Calu3 (cell line): ENCODE results near the gene PTPRO. TPM values are rescaled to one million over a fixed set of nuclear protein-coding genes. Genes with fewer than 3 reads are reported as not detected.

Experiments used
- BruUV-seq: library from RNA; stranded (reverse); fragments of 400-500 nt; replicated peaks from 2 replicates; lab custom pipeline; 2021; lab: Mats Ljungman, UMichigan
- CTCF ChIA-PET: fragments of 300-600 bp; sonication (Branson Sonifier 250); formaldehyde crosslinking; loops from one replicate; lab custom pipeline; 2022; ENCODE audit warnings: antibody characterized with exemption; lab: Charles Lee
- DNase-seq: peaks from one replicate; pipeline ENCODE4 v3.0.0; 2022
- H3K27ac Mint-ChIP-seq: one replicate; pipeline ENCODE4 v1.8.0; 2022; ENCODE audit warnings: mixed read lengths; ENCODE audit not compliant: unreplicated experiment
- H3K27me3 Mint-ChIP-seq: one replicate; pipeline ENCODE4 v1.8.0; 2022; ENCODE audit warnings: mixed read lengths; ENCODE audit not compliant: unreplicated experiment
- H3K36me3 Mint-ChIP-seq: one replicate; pipeline ENCODE4 v1.8.0; 2022; ENCODE audit warnings: mild to moderate bottlenecking, moderate library complexity, mixed read lengths; ENCODE audit not compliant: insufficient read depth, unreplicated experiment
- H3K4me1 Mint-ChIP-seq: one replicate; pipeline ENCODE4 v1.8.0; 2022; ENCODE audit warnings: mild to moderate bottlenecking, low read depth, mixed read lengths; ENCODE audit not compliant: unreplicated experiment
- H3K4me3 Mint-ChIP-seq: one replicate; pipeline ENCODE4 v1.8.0; 2022; ENCODE audit warnings: mild to moderate bottlenecking, low read depth, moderate library complexity, mixed read lengths; ENCODE audit not compliant: unreplicated experiment
- H3K9me3 Mint-ChIP-seq: one replicate; pipeline ENCODE4 v1.8.0; 2022; ENCODE audit warnings: low read depth, mixed read lengths; ENCODE audit not compliant: unreplicated experiment
- CTCF ChIP-seq: fragments of 200-600 bp; IDR thresholded peaks from one replicate; pipeline ENCODE4 v1.8.0; 2022; ENCODE audit warnings: antibody characterized with exemption; ENCODE audit not compliant: unreplicated experiment
- intact Hi-C: fragments of 100-400 bp; cut with micrococcal nuclease; formaldehyde crosslinking; loops from one replicate; pipeline ENCODE4 v1.10.0; 2022; ENCODE audit not compliant: unreplicated experiment
- total RNA-seq: library from RNA; stranded (reverse); gene quantifications from 2 replicates; pipeline ENCODE4 v1.2.3, GENCODE V29; 2022

PTPRO gene
- total RNA-seq, 1 experiment from 2014 or later = not detected

- no peaks in the 10 kb centered on the region for H3K27me3 Mint-ChIP-seq
- no peak for TF ChIP-seq CTCF
- no peaks in the 10 kb centered on the region for H3K4me1 Mint-ChIP-seq
- H3K36me3 Mint-ChIP-seq = no peaks in the 10 kb centered on the region
- no peak overlapping the region for H3K4me3 Mint-ChIP-seq
- intact Hi-C loops = no loop called here
- H3K27ac Mint-ChIP-seq = no peak overlapping the region
- no TSS peak for BruUV-seq
- CTCF ChIA-PET = no interaction called here
- no peaks in the 10 kb centered on the region for H3K9me3 Mint-ChIP-seq
- DNase-seq = no peak
Observed at GRCh38 chr12:15405606-15406005, 83.3 kb downstream of the PTPRO start.

GRCh38 chr12:15407025-15407424 lies 84.7 kb downstream of the PTPRO start:
- Mint-ChIP-seq H3K9me3 (no peaks in the 10 kb centered on the region), H3K36me3 (no peaks in the 10 kb centered on the region), H3K4me3 (no peak overlapping the region), H3K27ac (no peak overlapping the region), H3K27me3 (no peaks in the 10 kb centered on the region), H3K4me1 (no peaks in the 10 kb centered on the region)
- no TSS peak for BruUV-seq
- intact Hi-C loops = no loop called here
- DNase-seq = no peak
- TF ChIP-seq CTCF = no peak
- CTCF ChIA-PET = no interaction called here

- Mint-ChIP-seq H3K4me1 (peaks cover 9% of the 10 kb centered on the region), H3K9me3 (no peaks in the 10 kb centered on the region), H3K27ac (no peak overlapping the region), H3K4me3 (no peak overlapping the region), H3K36me3 (no peaks in the 10 kb centered on the region), H3K27me3 (no peaks in the 10 kb centered on the region)
- TF ChIP-seq CTCF = no peak
- no TSS peak for BruUV-seq
- intact Hi-C loops = no loop called here
- CTCF ChIA-PET = no interaction called here
- DNase-seq = no peak
Observed at GRCh38 chr12:15411842-15412241, 89.5 kb downstream of the PTPRO start.

- CTCF ChIA-PET = no interaction called here
- H3K9me3 Mint-ChIP-seq = no peaks in the 10 kb centered on the region
- no peak for TF ChIP-seq CTCF
- BruUV-seq = no TSS peak
- intact Hi-C loops = no loop called here
- H3K27me3 Mint-ChIP-seq = no peaks in the 10 kb centered on the region
- H3K36me3 Mint-ChIP-seq = no peaks in the 10 kb centered on the region
- H3K4me3 Mint-ChIP-seq = no peak overlapping the region
- DNase-seq = no peak
- H3K27ac Mint-ChIP-seq = no peak overlapping the region
- peaks cover 9% of the 10 kb centered on the region for H3K4me1 Mint-ChIP-seq
Observed at GRCh38 chr12:15417691-15418090, 95.4 kb downstream of the PTPRO start.
